Activated effector memory CD4-positive, alpha-beta T cell treated with Interleukin-2 at 50 U/mL for 16 hours (primary cell): ENCODE results near the gene IL12RB1.
"Not testable (repeated sequence)": the region's sequence is repeated elsewhere in the genome, so short reads cannot be mapped to it uniquely, and the experiment has no call there.

ENCODE experiments used
- DNase-seq: peaks from one replicate; pipeline ENCODE4 v3.0.0-alpha.2; 2020

IL12RB1 gene

DNA sequence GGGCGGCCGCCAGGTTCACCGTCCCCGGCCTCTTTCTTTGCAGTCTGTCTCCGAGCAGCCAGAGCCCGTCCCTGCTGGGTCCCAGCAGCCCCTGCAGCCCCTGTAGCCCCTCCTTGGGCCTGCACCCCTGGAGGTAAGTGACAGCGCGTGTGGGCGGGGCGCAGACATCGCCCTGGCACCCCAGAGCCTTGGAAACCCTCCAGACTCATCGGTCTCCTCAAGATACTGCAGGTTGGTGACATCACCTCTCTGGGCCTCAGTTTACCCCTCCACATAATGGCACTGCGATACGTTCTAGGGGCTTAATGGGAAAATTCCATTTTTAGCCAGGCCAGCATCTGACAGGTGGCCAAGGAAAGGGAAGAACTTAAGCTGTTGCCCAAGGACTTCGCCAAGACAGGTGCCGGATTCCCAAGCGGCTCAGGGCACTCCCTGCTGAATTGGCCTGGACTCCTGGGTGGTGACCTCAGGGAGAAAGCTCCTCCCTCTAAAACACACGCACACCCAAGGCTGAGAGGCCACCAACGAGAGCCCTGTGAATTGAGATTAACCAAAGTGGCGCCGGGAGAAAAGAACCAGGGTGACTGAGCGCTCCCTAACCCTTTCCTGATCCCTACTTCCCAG is 24.0 kb upstream of the IL12RB1 start:
- no peak for DNase-seq

DNA sequence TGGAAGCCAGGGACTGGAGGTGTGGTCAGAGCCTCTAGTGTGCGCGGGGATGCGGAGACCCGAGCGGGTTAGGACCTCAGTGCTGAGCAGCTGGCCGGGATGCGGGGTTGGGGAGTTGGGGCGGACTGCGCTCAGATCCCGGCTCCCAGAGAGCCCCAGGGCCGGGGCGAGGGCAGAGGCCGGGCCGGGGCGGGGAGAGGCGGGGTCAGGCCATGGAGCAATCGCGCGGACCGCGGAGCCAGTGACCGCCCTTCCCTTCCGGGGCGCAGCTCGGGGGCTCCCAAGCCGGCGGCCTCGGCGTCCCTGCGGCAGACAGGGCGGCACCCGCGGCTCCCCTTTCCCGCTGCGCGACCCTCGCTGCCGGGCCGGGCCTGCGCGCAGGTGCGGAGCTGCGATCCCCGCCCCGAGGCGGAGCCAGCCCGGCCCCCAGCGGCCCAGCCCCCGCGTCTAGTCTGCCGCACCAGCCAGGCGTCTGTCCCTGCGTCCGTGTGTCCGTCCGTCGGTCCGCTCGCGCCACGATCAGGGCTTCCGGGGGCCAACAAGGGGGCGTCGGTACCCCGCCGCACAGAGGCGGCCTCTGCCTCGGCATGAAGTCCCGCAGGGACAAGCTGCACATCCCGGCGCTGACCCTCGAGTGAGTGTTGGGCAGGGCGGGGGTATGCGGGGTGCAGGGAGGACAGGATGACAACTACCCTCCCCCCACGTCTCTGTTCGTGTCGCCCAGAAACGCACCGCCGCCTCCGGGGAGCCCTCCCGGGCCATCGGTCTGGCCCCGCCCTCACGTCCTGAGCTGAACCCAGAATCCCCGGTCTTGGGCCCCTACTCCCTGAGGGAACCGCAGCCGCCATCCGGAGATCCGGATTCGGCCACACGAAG is 23.2 kb upstream of the IL12RB1 start:
- DNase-seq, result no peak

DNA sequence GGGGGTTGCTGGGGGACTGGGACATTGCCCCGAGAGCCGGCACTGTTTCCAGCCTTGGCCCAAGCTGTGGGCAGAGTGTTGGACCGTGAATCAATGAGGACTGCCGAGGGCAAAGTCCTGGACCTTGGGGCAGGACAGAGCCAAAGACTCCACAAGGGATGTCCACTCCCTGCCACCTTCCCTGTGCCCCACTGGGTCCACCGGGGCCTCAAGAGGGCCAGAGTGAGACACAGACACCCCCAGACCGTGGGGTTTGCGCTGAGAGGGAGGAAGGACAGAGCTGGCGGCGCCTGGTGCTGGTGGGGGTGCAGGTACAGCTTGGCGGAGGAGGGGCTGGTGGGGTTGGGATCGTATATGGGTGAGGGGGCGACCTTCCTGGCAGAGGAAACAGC is 22.6 kb upstream of the IL12RB1 start:
- DNase-seq, result no peak

DNA sequence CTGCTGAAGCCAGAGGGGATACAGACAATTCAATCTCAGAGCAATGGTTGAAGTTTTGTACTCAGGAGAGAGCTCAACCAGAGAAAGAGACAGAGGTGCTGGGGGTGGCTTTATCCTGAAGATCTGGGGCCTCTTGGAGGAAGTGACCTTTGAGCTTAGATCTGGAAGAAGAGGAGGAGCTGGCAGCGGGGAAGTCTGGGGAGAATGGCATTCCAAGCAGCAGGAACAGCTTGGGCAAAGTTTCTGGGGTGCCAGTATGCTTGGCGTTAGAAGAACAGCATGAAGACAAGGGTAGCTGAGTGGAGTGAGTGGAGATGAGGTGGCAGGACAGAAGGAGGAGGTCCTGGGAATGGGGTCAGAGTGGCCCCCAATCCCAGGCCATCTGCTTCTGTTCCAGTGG is 22.2 kb upstream of the IL12RB1 start:
- no peak for DNase-seq

DNA sequence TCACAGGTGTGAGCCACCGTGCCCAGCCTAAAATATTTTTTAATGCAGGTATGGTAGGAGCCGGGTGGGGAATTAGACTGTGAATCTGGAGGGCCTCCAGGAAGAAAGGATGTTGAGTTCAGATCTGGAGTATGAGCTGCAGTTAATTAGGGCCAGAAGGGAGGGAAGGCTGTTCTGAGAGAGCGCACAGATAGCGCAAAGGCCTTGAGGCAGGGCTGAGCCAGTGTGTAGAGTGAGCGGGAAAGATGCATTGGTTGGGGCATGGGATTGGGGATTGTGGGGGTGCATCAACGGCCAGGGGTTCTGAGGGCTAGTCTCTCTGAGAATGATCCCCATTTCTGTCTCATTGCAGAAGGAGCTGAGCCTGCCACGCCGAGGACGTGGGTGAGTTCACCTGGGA is 20.5 kb upstream of the IL12RB1 start:
- no peak for DNase-seq

DNA sequence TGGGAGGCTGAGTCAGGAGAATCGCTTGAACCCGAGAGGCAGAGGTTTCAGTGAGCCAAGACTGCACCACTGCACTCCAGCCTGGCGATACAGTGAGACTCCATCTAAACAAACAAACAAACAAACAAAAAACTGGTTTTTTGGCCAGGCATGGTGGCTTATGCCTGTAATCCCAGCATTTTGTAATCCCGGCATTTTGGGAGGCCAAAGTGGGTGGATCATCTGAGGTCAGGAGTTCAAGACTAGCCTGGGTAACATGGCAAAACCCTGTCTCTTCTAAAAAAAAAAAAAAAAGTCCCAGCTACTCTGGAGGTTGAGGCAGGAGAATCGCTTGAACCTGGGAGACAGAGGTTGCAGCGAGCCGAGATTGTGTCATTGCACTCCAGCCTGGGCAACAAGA is 18.5 kb upstream of the IL12RB1 start:
- not testable (repeated sequence) for DNase-seq

DNA sequence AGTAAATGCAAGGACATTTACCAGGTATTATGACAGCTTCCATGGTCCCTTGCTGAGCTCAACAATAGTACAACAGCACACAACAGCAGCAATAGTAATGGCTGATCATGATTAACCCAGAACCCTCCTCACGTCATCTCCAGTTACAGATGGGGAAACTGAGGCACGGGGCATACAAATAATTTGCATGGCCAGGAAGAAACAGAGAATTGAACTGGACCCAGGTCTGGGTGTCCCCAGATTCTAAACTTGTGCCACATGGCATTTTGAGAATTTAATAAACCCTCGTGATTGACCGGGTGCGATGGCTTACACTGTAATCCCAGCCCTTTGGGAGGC is 18.0 kb upstream of the IL12RB1 start:
- no peak for DNase-seq

DNA sequence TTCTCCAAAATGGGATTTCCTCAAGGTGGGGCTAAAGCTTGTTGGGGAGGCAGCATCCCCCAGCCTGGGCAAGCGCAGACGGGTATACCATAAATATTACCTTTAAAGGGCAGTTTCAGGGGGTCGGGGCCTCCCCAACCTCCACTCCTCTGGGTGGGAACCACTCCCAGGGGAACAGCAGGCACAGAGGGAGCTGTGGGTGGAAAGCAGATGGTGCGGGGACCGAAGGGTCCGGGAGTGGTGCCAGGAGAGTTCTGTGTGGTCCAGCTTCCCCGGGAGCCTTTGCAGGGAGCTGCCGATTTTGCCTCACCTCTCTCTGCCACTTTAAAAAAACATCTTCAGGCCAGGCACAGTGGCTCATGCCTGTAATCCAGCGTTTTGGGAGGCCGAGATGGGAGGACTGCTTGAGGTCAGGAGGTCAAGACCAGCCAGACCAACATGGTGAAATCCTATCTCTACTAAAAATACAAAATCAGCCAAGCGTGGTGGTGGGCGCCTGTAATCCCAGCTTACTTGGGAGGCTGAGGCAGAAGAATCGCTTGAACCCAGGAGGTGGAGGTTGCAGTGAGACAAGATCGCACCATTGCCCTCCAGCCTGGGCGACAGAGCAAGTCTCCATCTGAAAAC is 16.3 kb upstream of the IL12RB1 start:
- no peak for DNase-seq

DNA sequence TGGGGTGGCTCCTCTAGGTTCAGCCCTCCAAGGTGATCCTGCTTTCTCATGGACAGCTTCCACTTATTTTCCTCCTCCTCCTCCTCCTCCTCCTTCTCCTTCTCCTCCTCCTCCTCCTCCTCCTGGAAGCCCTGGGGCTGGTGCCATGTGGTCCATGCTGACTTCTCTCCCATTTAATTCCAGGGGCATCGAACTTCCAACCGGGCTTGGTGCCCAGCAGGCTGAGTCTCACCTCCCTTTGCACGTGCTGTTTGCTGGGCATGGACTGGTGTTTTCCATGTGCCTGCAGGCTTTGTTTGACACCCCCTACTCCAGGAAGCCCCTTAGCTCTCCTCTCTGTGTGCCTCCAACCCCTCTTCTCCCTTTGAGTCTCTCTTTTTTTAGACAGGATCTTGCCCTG is 14.5 kb upstream of the IL12RB1 start:
- DNase-seq, result no peak

DNA sequence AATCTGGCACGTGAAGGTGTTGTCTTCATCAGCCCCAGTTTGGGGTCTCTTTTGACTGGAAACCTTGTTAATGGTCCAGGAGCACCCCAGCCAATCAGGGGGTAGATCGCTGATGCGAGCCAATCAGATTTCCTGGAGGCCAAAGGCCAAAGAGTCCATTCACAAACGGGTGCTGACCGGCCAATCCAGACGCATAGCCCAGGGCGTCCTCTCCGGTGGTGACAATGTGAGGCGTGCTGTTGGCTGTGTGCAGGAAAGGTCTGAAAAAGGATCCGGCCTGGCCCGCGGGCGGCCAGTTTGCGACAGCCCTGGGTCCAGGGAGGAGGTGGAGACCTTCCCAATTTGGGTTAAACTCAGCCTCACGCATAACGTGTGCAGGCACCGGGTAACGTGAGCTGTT is 14.0 kb upstream of the IL12RB1 start:
- DNase-seq, result no peak

DNA sequence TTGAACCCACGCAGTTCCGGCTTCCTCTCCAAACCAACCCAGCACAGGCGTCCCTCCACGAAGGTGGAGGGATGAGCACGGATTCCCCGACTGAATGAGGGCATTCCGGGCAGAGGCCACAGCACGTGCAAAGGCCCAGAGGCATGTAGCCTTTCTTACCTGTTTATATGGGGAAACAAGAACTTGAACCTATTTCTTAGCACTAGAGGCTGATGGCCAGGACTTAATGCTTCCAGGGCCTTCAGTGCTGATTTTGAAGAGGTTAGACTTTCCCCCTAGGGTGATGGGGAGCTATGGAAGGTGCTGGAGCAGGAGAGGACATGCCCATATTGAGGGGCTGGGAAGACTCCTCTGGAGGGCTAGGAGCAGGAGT is 12.9 kb upstream of the IL12RB1 start:
- DNase-seq, result no peak

DNA sequence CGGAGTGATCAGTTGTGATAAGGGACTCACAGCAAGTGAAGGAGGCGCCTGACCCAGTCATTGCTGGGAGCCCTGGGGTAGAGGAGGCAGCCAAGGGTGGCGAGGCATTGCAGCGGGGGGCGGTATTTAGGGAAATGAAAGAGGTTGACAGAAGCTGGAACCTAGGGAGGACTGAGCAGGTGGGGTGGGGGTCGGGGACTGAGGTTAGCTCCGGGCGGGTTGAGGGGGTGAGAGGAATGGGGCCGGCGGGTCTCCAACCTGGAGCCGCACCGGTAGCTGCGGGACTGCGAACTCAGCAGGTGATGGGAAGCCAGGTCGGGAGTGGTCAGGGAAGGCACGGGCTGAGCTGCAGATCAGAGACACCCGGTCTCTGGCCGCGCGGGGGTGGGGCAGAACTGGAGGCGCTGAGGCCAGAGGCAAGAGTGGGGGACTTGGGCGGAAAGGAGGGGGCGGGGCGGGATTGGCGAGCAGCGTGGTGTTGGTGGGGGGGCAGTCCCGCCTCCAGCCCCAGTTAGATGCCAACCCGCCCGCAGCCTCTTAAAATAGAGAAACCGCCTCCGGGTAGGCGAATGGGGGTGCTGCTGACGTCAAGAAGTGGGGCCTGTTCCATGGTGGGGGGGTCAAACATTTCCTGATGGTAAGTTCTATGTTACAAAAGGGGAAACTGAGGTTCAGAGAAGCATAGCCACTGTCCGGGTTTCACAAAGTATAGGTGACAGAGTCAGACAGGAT is 12.3 kb upstream of the IL12RB1 start:
- DNase-seq, result no peak

DNA sequence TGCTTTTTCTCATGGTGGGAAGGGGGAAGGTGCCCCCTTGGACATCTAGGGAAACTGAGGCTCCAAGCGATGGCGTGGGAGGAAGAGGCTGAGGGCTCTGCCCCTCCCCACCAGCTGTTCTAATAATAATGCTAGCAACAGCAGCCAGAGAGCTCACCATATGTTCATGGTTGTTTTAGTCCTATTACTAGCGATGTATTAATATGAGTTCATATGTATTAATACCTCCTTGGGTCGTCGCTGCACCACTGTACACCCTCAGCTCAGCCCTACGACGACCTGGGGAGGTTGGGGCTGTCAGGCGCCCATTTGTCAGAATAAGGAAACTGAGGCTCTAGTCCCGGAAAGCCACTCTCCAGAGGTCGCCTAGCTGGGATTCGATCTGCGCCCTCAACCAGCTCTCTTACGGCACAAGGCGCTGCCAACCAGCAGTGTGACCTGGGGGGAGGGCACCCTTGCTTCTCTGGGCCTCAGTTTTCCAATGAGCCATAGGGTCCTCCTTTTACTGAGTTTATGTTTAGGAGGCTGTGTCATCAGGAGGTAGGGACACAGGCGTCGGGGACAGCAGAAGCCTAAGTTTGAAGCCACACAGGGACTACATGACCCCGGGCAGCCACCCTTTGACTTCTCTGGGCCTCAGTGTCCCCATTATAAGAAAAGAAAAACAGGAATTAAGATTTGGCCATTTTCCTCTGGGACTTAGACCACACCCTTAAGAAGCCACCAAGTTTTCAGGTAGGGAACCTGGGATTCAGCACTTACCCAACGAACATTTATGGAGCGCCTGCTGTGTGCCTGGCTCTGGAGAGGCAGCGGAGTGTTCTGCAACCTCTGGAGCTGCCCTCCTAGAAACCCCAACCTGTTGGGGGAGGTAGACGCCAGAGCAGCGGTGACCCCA is 11.5 kb upstream of the IL12RB1 start:
- no peak for DNase-seq

DNA sequence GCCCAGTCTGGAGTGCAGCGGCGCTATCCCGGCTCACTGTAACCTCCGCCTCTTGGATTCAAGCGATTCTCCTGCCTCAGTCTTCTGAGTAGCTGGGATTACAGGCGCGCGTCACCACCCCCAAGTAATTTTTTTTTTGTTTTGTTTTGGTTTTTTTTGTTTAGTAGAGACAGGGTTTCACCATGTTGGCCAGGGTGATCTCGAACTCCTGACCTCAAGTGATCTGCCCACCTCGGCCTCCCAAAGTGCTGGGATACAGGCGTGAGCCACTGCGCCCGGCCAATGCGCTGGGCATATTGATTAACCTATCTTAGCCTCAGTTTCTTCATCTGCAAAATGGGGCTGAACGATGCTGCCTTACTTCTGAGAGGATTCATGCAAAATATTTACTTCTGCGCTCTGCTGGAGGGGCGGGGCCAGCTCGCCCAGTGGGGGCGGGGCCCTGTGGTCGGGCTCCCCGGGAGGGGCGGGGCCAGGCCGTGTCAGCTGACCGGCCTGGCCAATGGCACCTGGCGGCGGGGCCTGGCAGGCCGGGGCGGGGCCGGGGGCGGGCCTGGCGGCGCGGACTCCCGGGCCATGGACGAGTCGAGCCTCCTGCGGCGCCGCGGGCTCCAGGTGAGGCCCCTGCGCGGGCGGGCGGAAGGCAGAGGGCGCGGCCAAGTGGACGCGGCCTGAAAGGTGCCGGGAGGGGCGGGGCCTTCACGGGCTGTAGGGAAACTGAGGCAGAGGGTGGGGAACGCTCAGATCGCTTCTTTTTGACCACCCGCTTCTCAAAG is 10.7 kb upstream of the IL12RB1 start, which contains the start of gene MAST3:
TSS of gene MAST3 (plus strand) at position 562 of the 776 bp plus-strand sequence. CDS start at position 577, 15 bp downstream.
- DNase-seq, result peak; percentile 94

DNA sequence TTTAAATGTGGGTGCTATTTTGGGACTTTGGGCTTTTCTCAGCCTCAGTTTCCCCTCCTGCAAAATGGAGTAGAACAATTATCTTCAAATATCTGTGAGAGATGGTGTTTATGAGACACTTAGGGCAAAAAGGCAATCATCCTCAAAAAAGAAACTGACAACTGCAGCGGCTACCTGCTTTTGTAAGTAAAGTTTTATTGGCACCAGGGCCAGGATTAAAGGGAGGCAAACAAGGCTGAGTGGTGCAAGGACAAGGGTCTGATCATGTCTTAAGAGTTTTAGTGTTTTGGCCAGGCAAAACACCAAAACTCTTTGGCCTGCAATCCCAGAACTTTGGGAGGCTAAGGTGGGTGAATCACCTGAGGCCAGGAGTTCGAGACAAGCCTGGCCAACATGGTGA is 9.5 kb upstream of the IL12RB1 start:
- no peak for DNase-seq

DNA sequence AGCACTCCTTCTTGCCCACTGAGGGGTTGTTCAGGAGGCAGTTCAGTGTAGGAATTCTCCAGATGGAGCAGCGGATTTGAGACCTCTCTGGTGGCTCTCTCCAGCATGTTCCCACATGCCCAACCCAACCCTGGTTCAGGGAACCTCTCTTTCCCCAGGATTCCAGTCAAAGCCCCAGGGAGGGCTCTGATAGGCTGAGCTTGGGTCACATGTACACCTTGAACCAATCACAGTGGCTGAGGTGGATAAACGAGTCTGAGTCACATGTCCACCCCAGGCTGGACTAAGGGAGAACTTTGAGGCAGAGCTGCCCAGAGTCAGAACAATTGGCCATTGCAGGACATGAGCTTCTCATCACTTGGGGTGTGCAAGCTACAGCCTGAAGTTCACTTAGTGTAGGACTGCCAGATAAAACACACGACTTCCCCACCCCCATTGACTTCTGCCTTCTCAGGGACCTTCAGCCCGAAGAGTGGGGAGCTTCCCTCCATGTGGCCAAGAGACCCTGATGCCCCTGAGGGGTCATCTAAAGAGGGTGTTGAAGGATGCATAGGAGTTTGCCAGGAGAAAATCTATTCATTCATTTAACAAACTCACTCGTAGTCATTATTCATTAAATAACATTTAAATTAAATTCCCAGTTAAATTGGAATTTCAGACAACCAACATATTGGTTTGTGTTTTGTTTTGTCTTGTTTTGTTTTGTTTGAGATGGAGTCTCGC is 6.9 kb upstream of the IL12RB1 start:
- DNase-seq, result no peak

DNA sequence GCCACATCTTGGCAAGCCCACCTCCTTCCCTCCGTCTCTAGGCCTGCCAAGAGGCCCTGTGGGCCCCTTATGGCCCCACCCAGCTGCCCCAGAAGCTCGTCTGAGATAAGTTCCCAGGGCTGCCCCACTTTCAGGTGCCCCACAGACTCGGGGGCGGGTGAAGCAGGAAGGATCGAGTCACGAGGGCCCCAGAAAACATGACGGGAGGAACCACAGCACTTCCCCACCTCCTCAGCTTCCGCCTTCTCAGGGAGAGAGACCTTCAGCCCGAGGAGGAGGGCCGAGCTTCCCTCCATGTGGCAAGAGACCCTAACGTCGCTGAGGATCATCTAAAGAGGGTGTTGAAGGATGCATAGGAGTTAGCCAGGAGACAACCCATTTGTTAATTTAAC is 4.5 kb upstream of the IL12RB1 start:
- DNase-seq, result peak; percentile 76

DNA sequence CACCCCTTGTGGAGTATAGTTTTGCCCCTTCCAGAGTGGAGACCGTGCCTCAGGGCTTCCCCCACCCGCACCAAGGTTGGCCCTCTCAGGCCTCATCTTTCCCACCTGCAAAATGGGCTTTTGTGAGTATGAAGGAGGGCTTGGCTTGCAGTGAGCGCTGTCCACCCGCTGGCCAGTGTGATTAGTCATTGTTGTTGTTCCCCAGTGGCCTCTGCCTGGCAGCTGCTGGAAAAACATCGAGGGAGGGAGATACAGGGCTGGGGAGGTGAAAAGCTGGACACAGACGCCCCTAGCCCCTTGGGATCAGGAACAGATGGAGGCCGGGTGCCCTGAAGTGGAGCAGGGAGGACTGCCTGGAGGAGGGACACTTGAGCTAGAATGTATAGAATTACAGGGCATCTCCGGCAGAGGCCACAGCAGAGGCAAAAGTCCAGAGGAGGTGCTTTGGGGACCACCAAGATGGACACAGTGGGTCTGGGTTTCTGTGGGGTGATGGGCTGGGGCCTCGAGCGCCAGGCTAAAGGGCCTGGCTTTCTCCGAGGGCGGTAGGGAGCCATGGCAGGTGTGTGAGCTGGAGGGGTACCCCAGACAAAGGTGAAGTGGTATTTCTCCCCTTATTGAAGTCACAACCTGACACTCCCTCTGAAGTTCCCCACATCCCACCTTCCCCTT is 3.9 kb upstream of the IL12RB1 start:
- DNase-seq, result no peak

DNA sequence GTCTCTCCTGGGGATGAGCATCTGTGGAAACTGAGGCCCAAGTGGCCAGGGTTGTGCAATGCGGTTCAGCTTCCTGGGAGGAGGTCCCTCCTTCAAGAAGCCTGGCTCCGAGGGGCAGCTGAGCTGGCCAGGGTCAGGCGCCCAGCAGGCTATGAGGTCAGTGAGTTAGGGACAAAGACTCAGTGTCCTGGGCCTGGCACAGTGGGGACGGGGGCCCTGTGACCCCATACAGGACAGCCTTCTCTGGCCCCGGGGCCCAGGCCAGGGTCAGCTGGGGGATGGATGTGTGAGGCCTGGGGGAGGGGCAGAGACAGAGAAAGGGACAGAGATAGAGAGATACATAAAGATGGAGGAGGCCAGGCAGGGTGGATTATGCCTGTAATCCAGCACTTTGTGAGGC is 3.0 kb upstream of the IL12RB1 start:
- DNase-seq, result no peak

DNA sequence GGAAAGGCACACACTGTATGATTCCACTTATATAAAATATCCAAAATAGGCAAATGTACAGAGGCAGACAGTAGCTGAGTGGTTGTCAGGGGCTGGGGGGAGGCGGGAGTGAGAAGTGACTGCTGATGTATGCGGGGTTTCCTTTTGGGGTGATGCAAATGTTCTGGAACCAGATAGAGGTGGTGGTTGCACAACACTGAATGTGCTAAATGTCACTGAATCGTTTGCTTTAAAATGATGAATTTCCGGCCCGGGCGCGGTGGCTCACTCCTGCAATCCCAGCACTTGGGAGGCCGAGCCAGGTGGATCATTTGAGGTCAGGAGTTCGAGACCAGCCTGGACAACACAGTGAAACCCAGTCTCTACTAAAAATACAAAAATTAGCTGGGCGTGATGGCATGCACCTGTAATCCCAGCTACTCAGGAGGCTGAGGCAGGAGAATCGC is 2.4 kb upstream of the IL12RB1 start:
- not testable (repeated sequence) for DNase-seq
